ENCODE measurements around the gene ACTN2.

ACTN2 gene

DNA sequence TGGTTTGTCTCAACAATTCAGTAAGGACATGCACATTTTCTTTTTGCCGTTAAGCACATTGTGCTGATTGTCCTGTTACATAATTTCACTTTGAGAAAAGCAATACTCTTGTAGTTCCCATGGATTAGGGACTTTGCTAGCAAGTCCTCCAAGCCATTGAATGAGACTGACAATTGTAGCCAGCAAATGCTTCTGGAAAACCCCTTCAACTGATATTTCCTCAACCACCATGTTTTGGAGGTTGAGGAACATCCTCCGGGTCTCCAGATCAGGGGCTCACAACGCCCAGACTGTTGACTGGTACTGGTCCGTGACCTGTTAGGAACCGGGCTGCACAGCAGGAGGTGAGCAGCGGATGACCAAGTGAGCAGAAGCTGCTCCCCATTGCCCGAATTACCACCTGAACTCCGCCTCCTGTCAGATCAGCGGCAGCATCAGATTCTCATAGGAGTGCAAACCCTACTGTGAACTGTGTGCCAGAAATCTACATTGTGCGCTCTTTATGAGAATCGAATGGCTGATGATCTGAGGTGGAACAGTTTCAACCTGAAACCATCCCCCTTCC, 24.1 kb downstream of the ACTN2 start:
- Histone ChIP-seq H3K36me3 (no peaks in the 10 kb centered on the region), H3K4me1 (no peaks in the 10 kb centered on the region), H3K27me3 (no peaks in the 10 kb centered on the region), H3K4me3 (ENCODE audit: low read depth, low read length) (no peak overlapping the region), H3K9me3 (no peaks in the 10 kb centered on the region)
- TF ChIP-seq, protein P1, sequence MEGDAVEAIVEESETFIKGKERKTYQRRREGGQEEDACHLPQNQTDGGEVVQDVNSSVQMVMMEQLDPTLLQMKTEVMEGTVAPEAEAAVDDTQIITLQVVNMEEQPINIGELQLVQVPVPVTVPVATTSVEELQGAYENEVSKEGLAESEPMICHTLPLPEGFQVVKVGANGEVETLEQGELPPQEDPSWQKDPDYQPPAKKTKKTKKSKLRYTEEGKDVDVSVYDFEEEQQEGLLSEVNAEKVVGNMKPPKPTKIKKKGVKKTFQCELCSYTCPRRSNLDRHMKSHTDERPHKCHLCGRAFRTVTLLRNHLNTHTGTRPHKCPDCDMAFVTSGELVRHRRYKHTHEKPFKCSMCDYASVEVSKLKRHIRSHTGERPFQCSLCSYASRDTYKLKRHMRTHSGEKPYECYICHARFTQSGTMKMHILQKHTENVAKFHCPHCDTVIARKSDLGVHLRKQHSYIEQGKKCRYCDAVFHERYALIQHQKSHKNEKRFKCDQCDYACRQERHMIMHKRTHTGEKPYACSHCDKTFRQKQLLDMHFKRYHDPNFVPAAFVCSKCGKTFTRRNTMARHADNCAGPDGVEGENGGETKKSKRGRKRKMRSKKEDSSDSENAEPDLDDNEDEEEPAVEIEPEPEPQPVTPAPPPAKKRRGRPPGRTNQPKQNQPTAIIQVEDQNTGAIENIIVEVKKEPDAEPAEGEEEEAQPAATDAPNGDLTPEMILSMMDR (IDR thresholded peaks at IDR 0.05; ENCODE audit: low read depth, low read length) = no peak
- no peak for DNase-seq

DNA sequence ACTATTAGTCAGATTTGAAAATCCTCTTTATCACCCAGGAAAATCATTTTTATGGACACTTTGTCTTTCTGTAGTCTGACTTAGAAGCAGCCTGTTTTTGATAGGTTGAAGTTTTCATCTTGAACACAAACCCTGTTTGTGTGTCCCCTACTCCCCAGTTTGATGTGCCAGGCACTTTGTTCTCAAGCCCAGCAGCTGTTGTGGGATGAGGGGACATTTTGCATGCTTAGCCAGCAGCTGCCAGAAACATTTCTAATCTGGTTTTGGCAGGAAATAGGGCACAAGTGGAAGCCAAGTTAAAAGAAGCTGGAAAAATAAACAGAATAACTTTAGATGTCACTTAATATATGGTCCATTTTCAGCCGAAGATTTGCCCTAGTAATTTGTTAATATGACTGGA, 29.9 kb downstream of the ACTN2 start:
- no peak for DNase-seq
- Histone ChIP-seq H3K4me3 (ENCODE audit: low read depth, low read length) (no peak overlapping the region), H3K27me3 (no peaks in the 10 kb centered on the region), H3K36me3 (no peaks in the 10 kb centered on the region), H3K9me3 (no peaks in the 10 kb centered on the region), H3K4me1 (no peaks in the 10 kb centered on the region)
- TF ChIP-seq, protein P1 (IDR thresholded peaks at IDR 0.05; ENCODE audit: low read depth, low read length) = no peak

DNA sequence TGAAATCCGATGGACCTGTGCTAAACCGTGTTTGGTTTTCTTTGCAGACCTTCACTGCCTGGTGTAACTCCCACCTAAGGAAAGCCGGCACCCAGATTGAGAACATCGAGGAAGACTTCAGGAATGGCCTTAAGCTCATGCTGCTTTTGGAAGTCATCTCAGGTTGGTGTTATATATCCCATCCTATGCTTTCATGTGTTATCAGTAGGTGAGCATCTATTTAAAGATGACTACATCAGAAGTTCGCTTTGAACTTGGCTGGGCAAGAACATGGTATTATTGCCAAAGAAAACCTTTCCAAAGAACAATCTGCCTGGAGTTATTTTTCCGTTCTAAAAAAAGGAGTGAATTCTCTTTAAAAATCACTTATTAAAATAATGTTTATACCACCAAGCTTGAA, 31.5 kb downstream of the ACTN2 start:
- H3K36me3 ChIP-seq = no peaks in the 10 kb centered on the region
- no peak overlapping the region for H3K4me3 ChIP-seq (ENCODE audit: low read depth, low read length)

DNA sequence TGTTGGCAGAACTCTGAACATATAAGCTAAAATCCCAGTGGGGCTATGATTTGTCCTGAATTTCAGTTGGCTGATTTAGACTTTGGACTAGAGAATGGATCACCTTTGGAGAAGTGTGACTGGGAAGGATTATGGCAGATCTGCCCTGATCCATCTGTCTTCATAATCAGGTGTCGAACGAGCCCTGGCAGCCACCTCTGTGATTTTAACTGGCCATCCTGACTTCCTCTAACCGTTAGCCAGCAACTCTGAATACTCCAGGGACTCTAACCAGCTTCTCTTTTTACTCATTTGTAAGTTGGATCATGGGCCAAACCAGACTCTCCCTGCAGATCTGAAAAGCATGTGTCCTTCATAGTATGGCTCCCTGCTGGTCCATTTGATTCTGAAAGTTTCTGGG, 32.0 kb downstream of the ACTN2 start:
- Histone ChIP-seq H3K4me3 (ENCODE audit: low read depth, low read length) (no peak overlapping the region), H3K4me1 (no peaks in the 10 kb centered on the region), H3K27me3 (no peaks in the 10 kb centered on the region), H3K9me3 (no peaks in the 10 kb centered on the region), H3K36me3 (no peaks in the 10 kb centered on the region)
- TF ChIP-seq, protein P1 (IDR thresholded peaks at IDR 0.05; ENCODE audit: low read depth, low read length) = no peak
- no peak for DNase-seq

More for the DNA sequence above, 31.5 kb downstream of the ACTN2 start:
- Histone ChIP-seq H3K27me3 (no peaks in the 10 kb centered on the region), H3K9me3 (no peaks in the 10 kb centered on the region), H3K4me1 (no peaks in the 10 kb centered on the region)
- TF ChIP-seq, protein P1 (IDR thresholded peaks at IDR 0.05; ENCODE audit: low read depth, low read length) = no peak
- no peak for DNase-seq

DNA sequence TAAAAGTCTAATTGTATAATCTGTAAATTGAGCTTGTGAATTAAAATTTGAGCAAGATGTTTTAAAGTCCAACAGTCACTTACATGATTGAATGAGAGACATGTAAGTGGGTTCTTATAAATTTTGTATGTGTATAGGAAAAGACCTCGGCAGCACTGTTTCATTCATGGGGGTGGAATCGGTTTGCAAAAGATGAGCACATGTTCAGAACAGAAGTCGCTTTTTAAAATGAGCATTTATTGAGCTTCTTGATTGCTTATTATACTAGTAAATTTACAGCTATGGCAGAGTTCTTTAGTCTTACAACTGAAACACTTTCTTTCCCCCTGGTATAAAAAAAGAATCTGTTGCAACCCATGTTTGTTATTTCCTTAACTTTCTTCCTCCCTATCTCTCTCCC, 33.9 kb downstream of the ACTN2 start:
- no peaks in the 10 kb centered on the region for H3K27me3 ChIP-seq
- H3K9me3 ChIP-seq = no peaks in the 10 kb centered on the region
- no peak for DNase-seq
- no peaks in the 10 kb centered on the region for H3K4me1 ChIP-seq
- H3K36me3 ChIP-seq = no peaks in the 10 kb centered on the region
- TF ChIP-seq, protein P1 (IDR thresholded peaks at IDR 0.05; ENCODE audit: low read depth, low read length) = no peak
- H3K4me3 ChIP-seq (ENCODE audit: low read depth, low read length) = no peak overlapping the region

DNA sequence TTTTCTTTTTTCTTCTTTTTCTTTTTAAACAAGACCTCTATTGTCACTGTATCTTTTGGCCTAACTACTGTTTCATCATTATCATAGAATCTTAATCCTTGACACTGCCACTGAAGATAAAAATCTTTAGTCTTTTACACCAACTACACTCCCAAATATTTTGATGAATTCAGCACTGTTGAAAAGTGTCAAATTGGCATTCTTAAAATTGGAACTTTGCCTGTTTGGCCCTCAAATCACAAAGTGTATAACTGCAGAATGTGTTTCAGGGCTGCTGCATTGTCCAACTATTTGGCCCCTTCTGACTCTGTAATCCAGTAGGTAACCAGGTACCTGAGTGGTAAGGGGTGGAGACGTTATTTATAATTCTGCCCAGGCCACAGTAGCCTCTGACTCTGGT, 34.3 kb downstream of the ACTN2 start:
- Histone ChIP-seq H3K4me1 (no peaks in the 10 kb centered on the region), H3K9me3 (no peaks in the 10 kb centered on the region), H3K4me3 (ENCODE audit: low read depth, low read length) (no peak overlapping the region), H3K27me3 (no peaks in the 10 kb centered on the region), H3K36me3 (no peaks in the 10 kb centered on the region)
- TF ChIP-seq, protein P1 (IDR thresholded peaks at IDR 0.05; ENCODE audit: low read depth, low read length) = no peak
- no peak for DNase-seq
